Gastrocnemius medialis (tissue), 4 donors: ENCODE results near the gene RIMBP3B. TPM values are rescaled to one million over a fixed set of nuclear protein-coding genes. Genes with fewer than 3 reads are reported as not detected.
"Not testable (repeated sequence)": the region's sequence is repeated elsewhere in the genome, so short reads cannot be mapped to it uniquely, and the experiment has no call there.

Experiments
- ATAC-seq, 2 donors: fragments of 150-250 bp; one replicate each; pipeline ENCODE4 v1.9.1; 2016
- DNase-seq, 2 donors: peaks; one replicate each; pipeline ENCODE4 v3.0.0-alpha.2; 2019
- H3K27ac ChIP-seq, 4 donors: fragments of 200-600 bp; sonication (generic); 1 replicate in 1 of 4; 2 replicates in 3 of 4; pipeline ENCODE4 v1.5.1; 2016 to 2018; ENCODE audit warnings: mild to moderate bottlenecking in 2 of 4, moderate library complexity in 1 of 4
- H3K27me3 ChIP-seq, 3 donors: fragments of 200-600 bp; sonication (generic) in 2 of 3; 1 replicate in 1 of 3; 2 replicates in 2 of 3; pipeline versions ENCODE4 v1.5.1 to v1.6.0; 2016 to 2019; ENCODE audit warnings: mild to moderate bottlenecking in 1 of 3, moderate library complexity in 1 of 3
- H3K36me3 ChIP-seq, 2 donors: fragments of 200-600 bp; sonication (generic) in 1 of 2; one replicate each; pipeline ENCODE4 v1.5.1; 2017 to 2018
- H3K4me1 ChIP-seq, 2 donors: fragments of 200-600 bp; sonication (generic) in 1 of 2; one replicate each; pipeline ENCODE4 v1.5.1; 2016 to 2017; ENCODE audit warnings: mild to moderate bottlenecking in 2 of 2
- H3K4me3 ChIP-seq, 4 donors: fragments of 200-600 bp; sonication (generic) in 3 of 4; 1 replicate in 1 of 4; 2 replicates in 3 of 4; pipeline ENCODE4 v1.5.1; 2016 to 2019; ENCODE audit warnings: mild to moderate bottlenecking in 2 of 4
- H3K9me3 ChIP-seq, 3 donors: fragments of 200-600 bp; sonication (generic) in 2 of 3; 1 replicate in 1 of 3; 2 replicates in 2 of 3; pipeline ENCODE4 v1.5.1; 2016 to 2019
- in situ Hi-C, 4 donors: fragments of 200-750 bp; cut with MboI; loops; one replicate each; pipeline versions ENCODE4 v1.15.0 to v1.8.0; 2017; ENCODE audit warnings: low sequenced_read_pairs in 4 of 4
- intact Hi-C: fragments of 100-400 bp; cut with DNase I; formaldehyde crosslinking; loops from one replicate; pipeline ENCODE4 v1.15.1; 2023; ENCODE audit warnings: low total_unique reads
- total RNA-seq, 4 donors: library from RNA; depleted of rRNA; stranded (reverse); fragments of >200 nt; gene quantifications; one replicate each; pipeline versions ENCODE4 v1.1.0 to v1.2.3, GENCODE V29; 2016

The RIMBP3B gene
- not detected for total RNA-seq

DNA sequence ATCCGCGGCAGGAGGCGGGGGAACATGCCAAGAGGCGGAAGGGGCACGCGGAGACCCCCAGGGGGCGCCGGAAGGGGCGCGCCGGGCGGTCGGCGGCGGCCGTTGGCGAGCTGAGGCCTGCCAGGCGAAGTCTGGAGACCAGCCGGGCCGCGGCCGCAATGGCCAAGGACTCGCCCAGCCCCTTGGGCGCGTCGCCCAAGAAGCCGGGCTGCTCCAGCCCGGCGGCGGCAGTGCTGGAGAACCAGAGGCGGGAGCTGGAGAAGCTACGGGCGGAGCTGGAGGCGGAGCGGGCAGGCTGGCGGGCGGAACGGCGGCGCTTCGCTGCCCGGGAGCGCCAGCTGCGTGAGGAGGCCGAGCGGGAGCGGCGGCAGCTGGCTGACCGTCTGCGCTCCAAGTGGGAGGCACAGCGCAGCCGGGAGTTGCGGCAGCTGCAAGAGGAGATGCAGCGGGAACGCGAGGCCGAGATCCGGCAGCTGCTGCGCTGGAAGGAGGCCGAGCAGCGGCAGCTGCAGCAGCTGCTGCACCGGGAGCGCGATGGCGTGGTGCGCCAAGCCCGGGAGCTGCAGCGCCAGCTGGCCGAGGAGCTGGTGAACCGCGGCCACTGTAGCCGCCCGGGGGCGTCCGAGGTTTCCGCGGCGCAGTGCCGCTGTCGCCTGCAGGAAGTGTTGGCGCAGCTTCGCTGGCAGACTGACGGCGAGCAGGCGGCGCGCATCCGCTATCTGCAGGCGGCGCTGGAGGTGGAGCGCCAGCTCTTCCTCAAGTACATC is at the start of gene RIMBP3B:
Gene RIMBP3B, plus strand, starts transcription at position 51 of the 767 bp plus-strand sequence. Its CDS starts 108 bp downstream, at position 159.
- ATAC-seq: peak; percentile 65 to 80
- intact Hi-C loops, H3K4me1 ChIP-seq, DNase-seq, H3K9me3 ChIP-seq, in situ Hi-C loops, H3K27ac ChIP-seq, H3K27me3 ChIP-seq, H3K36me3 ChIP-seq, H3K4me3 ChIP-seq: not testable (repeated sequence)

DNA sequence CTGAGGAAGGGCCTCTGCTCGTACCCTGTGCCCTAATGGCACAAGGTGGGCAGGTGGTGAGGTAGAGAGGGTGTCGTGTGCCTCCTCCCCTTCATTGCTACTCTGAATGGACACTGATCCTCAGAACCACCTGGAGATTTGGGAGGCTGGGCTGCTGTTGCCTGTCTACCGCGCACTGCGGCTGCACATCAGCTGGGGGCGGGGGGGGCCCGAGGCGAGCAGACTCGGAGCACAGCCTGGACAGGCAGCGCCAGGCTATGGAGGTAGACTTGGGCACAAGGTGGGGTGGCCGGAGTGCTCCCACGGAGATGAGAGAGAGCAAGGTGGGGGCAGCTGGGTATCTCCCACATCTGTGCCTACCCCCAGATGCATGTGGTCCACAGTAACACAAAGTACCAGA is 26.0 kb upstream of the RIMBP3B start:
- DNase-seq, ATAC-seq, in situ Hi-C loops: not testable (repeated sequence)

DNA sequence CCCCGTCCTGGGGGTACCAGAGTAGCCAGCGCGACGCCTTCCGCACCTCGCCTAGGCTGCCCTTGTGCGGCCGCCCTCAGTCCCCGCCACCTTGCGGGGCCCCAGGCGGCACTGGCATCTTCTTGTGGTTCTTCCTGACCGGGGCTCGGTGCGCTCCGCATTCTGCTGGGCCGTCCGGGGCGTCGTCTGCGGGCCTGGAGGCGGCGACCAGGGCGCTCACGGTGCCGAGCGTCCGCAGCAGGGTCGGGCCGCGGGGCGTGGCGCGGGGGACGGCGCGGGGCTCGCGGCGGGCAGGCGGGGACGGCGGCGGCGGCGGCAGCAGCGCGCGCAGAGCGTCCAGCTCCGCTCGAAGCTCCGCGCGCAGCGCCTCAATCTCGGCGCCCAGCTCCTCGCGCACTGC is 23.0 kb upstream of the RIMBP3B start:
- H3K36me3 ChIP-seq, H3K9me3 ChIP-seq, in situ Hi-C loops, DNase-seq, H3K4me1 ChIP-seq, H3K27ac ChIP-seq, ATAC-seq, H3K27me3 ChIP-seq, H3K4me3 ChIP-seq, intact Hi-C loops: not testable (repeated sequence)

More for the DNA sequence above, 26.0 kb upstream of the RIMBP3B start:
- H3K4me3 ChIP-seq, H3K36me3 ChIP-seq, intact Hi-C loops, H3K27ac ChIP-seq, H3K27me3 ChIP-seq, H3K9me3 ChIP-seq, H3K4me1 ChIP-seq: not testable (repeated sequence)

DNA sequence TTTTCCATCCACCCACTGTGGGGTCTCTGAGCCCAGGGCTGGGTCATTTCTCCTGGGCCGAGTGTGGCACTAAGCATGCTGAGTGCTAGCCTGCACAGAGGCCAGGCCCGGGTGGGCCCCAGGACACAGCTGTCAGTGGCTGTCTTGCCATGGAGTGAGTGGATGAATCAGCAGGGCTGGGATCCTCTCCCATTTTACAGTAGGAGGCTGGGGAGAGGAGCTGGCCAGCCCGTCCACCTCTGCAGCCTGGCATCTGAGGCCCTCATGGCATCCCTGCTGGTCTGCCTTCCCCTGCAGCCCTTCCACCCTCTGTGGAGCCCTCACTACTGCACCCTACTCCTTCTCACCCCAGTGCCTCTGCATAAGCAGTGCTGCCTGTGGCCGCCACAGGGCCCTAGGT is 21.1 kb upstream of the RIMBP3B start:
- H3K4me3 ChIP-seq, H3K4me1 ChIP-seq, in situ Hi-C loops, H3K9me3 ChIP-seq, H3K27me3 ChIP-seq, intact Hi-C loops, DNase-seq, ATAC-seq, H3K36me3 ChIP-seq, H3K27ac ChIP-seq: not testable (repeated sequence)

- in situ Hi-C loops, ATAC-seq, intact Hi-C loops, H3K4me3 ChIP-seq, H3K9me3 ChIP-seq, H3K4me1 ChIP-seq, DNase-seq, H3K27me3 ChIP-seq, H3K36me3 ChIP-seq, H3K27ac ChIP-seq: not testable (repeated sequence)
Observed at GRCh38 chr22:21363061-21363460, 20.5 kb upstream of the RIMBP3B start.

GRCh38 chr22:21363803-21364202 is 19.7 kb upstream of the RIMBP3B start:
- intact Hi-C loops, H3K27ac ChIP-seq, in situ Hi-C loops, H3K27me3 ChIP-seq, H3K9me3 ChIP-seq, H3K4me1 ChIP-seq, ATAC-seq, H3K4me3 ChIP-seq, H3K36me3 ChIP-seq, DNase-seq: not testable (repeated sequence)

DNA sequence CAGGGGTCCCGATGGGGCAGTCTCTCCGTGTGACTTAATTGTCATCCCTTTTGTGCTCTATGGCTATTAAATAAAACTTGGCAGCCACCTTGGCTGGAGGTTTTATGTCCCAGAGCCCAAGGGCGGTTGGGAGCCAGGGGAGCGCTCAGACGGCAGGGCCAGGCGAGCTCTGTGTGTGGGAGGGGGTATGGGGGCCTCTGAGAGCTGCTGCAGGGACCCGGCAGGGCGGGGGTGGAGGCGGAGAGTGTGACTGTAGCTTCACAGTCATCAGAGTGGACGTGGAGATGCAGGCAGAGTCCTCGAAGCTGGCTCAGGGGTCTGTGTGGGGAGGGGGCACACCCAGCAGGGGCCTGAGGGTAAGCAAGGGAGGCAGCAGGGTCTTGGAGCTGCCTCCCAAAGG is 19.2 kb upstream of the RIMBP3B start:
- H3K27me3 ChIP-seq, H3K36me3 ChIP-seq, DNase-seq, intact Hi-C loops, H3K27ac ChIP-seq, ATAC-seq, in situ Hi-C loops, H3K9me3 ChIP-seq, H3K4me1 ChIP-seq, H3K4me3 ChIP-seq: not testable (repeated sequence)

- intact Hi-C loops, ATAC-seq, H3K4me3 ChIP-seq, H3K36me3 ChIP-seq, in situ Hi-C loops, H3K4me1 ChIP-seq, H3K9me3 ChIP-seq, H3K27me3 ChIP-seq, H3K27ac ChIP-seq, DNase-seq: not testable (repeated sequence)
Observed at GRCh38 chr22:21365337-21365736, 18.2 kb upstream of the RIMBP3B start.

GRCh38 chr22:21368603-21369310 is 14.8 kb upstream of the RIMBP3B start:
- H3K36me3 ChIP-seq, in situ Hi-C loops, H3K4me1 ChIP-seq, H3K4me3 ChIP-seq, H3K9me3 ChIP-seq, DNase-seq, H3K27me3 ChIP-seq, intact Hi-C loops, H3K27ac ChIP-seq, ATAC-seq: not testable (repeated sequence)

DNA sequence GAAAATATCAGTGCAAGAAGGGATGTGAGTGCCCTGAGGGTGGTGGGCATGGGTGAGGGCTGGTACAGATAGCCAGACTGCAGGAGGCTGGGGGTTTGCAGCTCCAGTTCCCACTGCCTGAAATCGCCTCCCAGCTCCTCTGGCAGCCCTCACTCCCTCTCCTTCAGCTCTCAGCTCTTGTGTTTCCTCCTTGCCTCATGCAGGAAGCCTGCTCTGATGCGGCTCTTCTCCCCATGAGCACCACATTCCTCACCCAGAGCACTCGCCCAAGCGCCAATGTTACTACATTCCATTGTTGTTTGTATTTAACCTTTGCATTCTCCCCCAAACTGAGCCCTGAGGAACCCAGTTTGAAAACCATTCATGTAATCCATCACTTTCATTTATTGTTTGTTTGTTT is 7.7 kb upstream of the RIMBP3B start:
- intact Hi-C loops: not testable (repeated sequence)

GRCh38 chr22:21384468-21385357 is 1.2 kb downstream of the RIMBP3B start:
- in situ Hi-C loops, H3K36me3 ChIP-seq, H3K4me1 ChIP-seq, ATAC-seq, H3K9me3 ChIP-seq, intact Hi-C loops, DNase-seq, H3K27me3 ChIP-seq, H3K27ac ChIP-seq, H3K4me3 ChIP-seq: not testable (repeated sequence)

More for the DNA sequence above, 7.7 kb upstream of the RIMBP3B start:
- H3K27ac ChIP-seq, H3K27me3 ChIP-seq, H3K36me3 ChIP-seq, H3K4me3 ChIP-seq, H3K9me3 ChIP-seq, in situ Hi-C loops, H3K4me1 ChIP-seq, ATAC-seq, DNase-seq: not testable (repeated sequence)
